ENCODE results near the gene CHD3. TPM values are rescaled to one million over a fixed set of nuclear protein-coding genes. Genes with fewer than 3 reads are reported as not detected.

The CHD3 gene
- total and polyA plus RNA-seq, 4 donors, result 60.9 to 112 (median 76.5) TPM

DNA sequence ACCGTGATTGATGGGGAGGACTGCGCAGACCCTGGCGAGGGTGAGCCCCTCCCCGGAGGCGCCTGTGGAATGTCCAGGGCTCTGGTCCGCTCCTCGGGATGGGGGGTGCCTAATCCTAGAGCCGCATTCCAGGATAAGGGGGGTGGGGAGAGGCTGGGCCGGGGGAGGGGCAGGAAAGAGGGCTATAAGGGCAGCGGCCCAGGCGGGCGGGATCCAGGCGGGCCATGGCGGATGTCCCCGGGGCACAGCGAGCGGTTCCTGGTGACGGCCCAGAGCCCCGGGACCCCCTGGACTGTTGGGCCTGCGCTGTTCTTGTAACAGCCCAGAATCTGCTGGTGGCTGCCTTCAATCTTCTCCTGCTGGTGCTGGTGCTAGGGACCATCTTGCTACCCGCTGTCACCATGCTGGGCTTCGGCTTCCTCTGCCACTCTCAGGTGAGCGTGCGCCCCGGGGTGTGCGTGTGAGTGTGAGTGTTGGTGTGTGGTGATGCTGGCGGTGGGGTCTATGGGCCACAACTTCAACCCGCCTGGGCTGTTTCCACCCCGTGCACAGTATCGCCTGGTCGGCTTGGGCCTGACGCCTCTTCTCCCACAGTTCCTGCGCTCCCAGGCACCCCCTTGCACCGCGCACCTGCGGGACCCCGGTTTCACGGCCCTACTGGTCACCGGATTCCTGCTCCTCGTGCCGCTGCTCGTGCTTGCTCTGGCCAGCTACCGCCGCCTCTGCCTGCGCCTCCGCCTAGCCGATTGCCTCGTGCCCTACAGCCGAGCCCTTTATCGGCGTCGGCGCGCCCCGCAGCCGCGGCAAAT is 33.5 kb upstream of the CHD3 start, which contains the start of gene TMEM88:
TSS of gene TMEM88 (plus strand) at position 216 of the 809 bp plus-strand sequence. CDS start at position 225, 9 bp downstream.
- Histone ChIP-seq H3K27me3 (ENCODE audit: control insufficient read depth in 3 of 3, insufficient read depth in 3 of 3, low read length in 2 of 3) (no peaks in the 10 kb centered on the region), H3K27ac (ENCODE audit: low read depth in 1 of 2, low read length in 1 of 2) (peak within 1 kb of the TSS; percentile 69 to 87), H3K4me1 (ENCODE audit: control insufficient read depth in 5 of 5, insufficient read depth in 5 of 5, low read length in 5 of 5) (peaks cover 3 to 37% (median 6%) of the 10 kb centered on the region in 5 donors), H3K4me3 (peak within 1 kb of the TSS; percentile 14), H3K9ac (ENCODE audit: insufficient read depth in 1 of 2, low read length in 2 of 2) (no peak within 1 kb of the TSS), H3K36me3 (ENCODE audit: control insufficient read depth in 4 of 4, insufficient read depth in 4 of 4, low read length in 4 of 4) (peaks cover 0 to 28% (median 24%) of the 10 kb centered on the region in 4 donors), H3K9me3 (ENCODE audit: control insufficient read depth in 4 of 4, insufficient read depth in 3 of 4, low read length in 3 of 4) (no peaks in the 10 kb centered on the region)
- 64 to 66% methylated on average over 57 of the region's 57 CpGs for WGBS, 2 donors
- TF ChIP-seq, protein P1, sequence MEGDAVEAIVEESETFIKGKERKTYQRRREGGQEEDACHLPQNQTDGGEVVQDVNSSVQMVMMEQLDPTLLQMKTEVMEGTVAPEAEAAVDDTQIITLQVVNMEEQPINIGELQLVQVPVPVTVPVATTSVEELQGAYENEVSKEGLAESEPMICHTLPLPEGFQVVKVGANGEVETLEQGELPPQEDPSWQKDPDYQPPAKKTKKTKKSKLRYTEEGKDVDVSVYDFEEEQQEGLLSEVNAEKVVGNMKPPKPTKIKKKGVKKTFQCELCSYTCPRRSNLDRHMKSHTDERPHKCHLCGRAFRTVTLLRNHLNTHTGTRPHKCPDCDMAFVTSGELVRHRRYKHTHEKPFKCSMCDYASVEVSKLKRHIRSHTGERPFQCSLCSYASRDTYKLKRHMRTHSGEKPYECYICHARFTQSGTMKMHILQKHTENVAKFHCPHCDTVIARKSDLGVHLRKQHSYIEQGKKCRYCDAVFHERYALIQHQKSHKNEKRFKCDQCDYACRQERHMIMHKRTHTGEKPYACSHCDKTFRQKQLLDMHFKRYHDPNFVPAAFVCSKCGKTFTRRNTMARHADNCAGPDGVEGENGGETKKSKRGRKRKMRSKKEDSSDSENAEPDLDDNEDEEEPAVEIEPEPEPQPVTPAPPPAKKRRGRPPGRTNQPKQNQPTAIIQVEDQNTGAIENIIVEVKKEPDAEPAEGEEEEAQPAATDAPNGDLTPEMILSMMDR (IDR thresholded peaks at IDR 0.05; ENCODE audit: control extremely low read depth, extremely low read depth), result no peak
- DNase-seq (peak in 2 of 3 donors; percentile 25 to 48), ATAC-seq (ENCODE audit: insufficient read depth, low FRiP score) (no peak)

DNA sequence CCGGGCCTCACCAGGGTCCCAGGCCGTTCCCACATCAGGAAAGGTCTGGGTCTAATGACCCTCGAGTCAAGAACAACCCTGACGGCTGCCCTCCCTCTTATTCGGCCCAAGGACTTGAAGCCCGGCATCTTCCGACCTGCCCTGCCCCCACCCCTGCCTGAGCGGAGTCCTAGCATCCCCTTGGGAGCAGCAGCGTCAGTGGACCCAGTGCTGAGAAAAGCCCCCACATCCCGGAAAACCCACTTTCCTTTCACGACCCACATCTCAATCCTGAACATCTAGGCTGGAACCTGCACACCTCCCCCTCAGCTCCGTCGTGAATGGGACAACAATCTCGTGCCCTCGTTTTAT is 33.0 kb upstream of the CHD3 start:
- H3K27ac ChIP-seq (ENCODE audit: low read depth in 1 of 2, low read length in 1 of 2), result peak overlapping the region; percentile 69 to 87

DNA sequence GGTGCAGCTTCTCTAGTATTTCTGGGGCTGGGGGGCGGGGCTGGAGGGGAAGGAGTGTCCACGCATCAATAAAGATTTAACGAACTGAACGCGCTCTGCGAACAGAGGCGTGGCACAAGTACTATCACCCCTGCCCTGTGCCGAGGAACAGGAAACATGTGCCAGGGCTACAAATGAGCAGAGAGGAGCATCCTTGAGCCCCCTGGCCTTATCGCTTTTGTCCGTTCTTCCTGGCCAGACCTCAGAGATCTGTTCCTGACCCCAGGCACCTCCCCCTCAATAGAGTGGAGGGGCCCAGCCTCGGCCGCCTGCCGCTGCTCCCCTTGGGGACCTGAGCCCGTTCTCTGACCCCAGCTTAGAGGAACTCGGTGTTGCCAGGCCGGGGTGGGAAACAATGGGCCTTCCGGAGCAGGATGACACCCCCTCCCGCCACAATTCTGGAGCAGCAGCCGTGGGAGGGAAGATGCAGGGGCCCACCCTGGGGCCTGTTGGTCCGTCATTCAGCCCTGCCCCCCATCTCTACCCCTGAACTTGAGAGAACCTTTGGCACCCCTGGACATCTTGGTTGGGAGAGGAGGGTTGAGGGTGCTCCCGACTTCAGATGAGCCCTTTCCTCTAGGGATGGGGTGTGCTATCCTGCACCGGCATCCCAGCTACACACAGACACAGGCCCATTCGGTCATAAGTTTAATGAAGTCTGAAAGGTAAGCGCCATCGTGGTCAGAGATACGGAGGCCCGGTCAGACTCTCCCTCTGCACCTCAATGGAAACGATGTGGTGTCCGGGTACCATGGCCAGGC is 32.4 kb upstream of the CHD3 start:
- peak overlapping the region; percentile 12 to 50 for H3K9ac ChIP-seq (ENCODE audit: insufficient read depth in 1 of 2, low read length in 2 of 2)
- DNase-seq (peak; percentile 43 to 65 (median 58)), ATAC-seq (ENCODE audit: insufficient read depth, low FRiP score) (no peak)
- no peaks in the 10 kb centered on the region for H3K9me3 ChIP-seq (ENCODE audit: control insufficient read depth in 4 of 4, insufficient read depth in 3 of 4, low read length in 3 of 4)
- TF ChIP-seq, protein P1 (IDR thresholded peaks at IDR 0.05; ENCODE audit: control extremely low read depth, extremely low read depth), result no peak
- H3K4me1 ChIP-seq (ENCODE audit: control insufficient read depth in 5 of 5, insufficient read depth in 5 of 5, low read length in 5 of 5), result peaks cover 3 to 37% (median 6%) of the 10 kb centered on the region in 5 donors
- H3K27ac ChIP-seq (ENCODE audit: low read depth in 1 of 2, low read length in 1 of 2), result peak overlapping the region; percentile 87 to 90
- no peaks in the 10 kb centered on the region for H3K27me3 ChIP-seq (ENCODE audit: control insufficient read depth in 3 of 3, insufficient read depth in 3 of 3, low read length in 2 of 3)
- H3K36me3 ChIP-seq (ENCODE audit: control insufficient read depth in 4 of 4, insufficient read depth in 4 of 4, low read length in 4 of 4), result peaks cover 0 to 20% (median 17%) of the 10 kb centered on the region in 4 donors
- H3K4me3 ChIP-seq, result peak overlapping the region; percentile 38
- WGBS, 2 donors, result 4 to 9% methylated on average over 27 to 29 of the region's 29 CpGs

More for the DNA sequence above, 33.0 kb upstream of the CHD3 start:
- ATAC-seq (ENCODE audit: insufficient read depth, low FRiP score) (no peak), DNase-seq (no peak)
- Histone ChIP-seq H3K9ac (ENCODE audit: insufficient read depth in 1 of 2, low read length in 2 of 2) (no peak overlapping the region), H3K9me3 (ENCODE audit: control insufficient read depth in 4 of 4, insufficient read depth in 3 of 4, low read length in 3 of 4) (no peaks in the 10 kb centered on the region), H3K4me1 (ENCODE audit: control insufficient read depth in 5 of 5, insufficient read depth in 5 of 5, low read length in 5 of 5) (peaks cover 3 to 37% (median 6%) of the 10 kb centered on the region in 5 donors), H3K27me3 (ENCODE audit: control insufficient read depth in 3 of 3, insufficient read depth in 3 of 3, low read length in 2 of 3) (no peaks in the 10 kb centered on the region), H3K4me3 (no peak overlapping the region), H3K36me3 (ENCODE audit: control insufficient read depth in 4 of 4, insufficient read depth in 4 of 4, low read length in 4 of 4) (peaks cover 0 to 25% (median 21%) of the 10 kb centered on the region in 4 donors)
- 27 to 29% methylated on average over 15 of the region's 15 CpGs for whole genome bisulfite sequencing, 2 donors
- TF ChIP-seq, protein P1 (IDR thresholded peaks at IDR 0.05; ENCODE audit: control extremely low read depth, extremely low read depth), result no peak

Data from lung (tissue), 12 donors.